ENCODE data around the gene ZSCAN18. TPM values are rescaled to one million over a fixed set of nuclear protein-coding genes. Genes with fewer than 3 reads are reported as not detected.
"Not testable (repeated sequence)": the region's sequence is repeated elsewhere in the genome, so short reads cannot be mapped to it uniquely, and the experiment has no call there.

Gene ZSCAN18, protein sequence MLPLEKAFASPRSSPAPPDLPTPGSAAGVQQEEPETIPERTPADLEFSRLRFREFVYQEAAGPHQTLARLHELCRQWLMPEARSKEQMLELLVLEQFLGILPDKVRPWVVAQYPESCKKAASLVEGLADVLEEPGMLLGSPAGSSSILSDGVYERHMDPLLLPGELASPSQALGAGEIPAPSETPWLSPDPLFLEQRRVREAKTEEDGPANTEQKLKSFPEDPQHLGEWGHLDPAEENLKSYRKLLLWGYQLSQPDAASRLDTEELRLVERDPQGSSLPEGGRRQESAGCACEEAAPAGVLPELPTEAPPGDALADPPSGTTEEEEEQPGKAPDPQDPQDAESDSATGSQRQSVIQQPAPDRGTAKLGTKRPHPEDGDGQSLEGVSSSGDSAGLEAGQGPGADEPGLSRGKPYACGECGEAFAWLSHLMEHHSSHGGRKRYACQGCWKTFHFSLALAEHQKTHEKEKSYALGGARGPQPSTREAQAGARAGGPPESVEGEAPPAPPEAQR
- 100 to 1,000 TPM in 1 of 10 donors, 10 to 100 TPM in 9; 59.3 to 101 (median 73.2) TPM for total RNA-seq
- 10 to 100 TPM; 56.4 to 67.9 TPM for polyA plus RNA-seq
- long read RNA-seq, donor 1, full-length matches to known transcripts: 43 of 90 reads
- long read RNA-seq, donor 1, partial matches to known transcripts: 12 of 90 reads
- long read RNA-seq, donor 1, other reads (novel, unspliced or antisense): 35 of 90 reads
- long read RNA-seq, donor 2, full-length matches to known transcripts: 51 of 120 reads
- long read RNA-seq, donor 2, partial matches to known transcripts: 34 of 120 reads
- long read RNA-seq, donor 2, other reads (novel, unspliced or antisense): 35 of 120 reads
- long read RNA-seq, donor 3, partial matches to known transcripts: 2 of 9 reads
- long read RNA-seq, donor 3, other reads (novel, unspliced or antisense): 4 of 9 reads

DNA sequence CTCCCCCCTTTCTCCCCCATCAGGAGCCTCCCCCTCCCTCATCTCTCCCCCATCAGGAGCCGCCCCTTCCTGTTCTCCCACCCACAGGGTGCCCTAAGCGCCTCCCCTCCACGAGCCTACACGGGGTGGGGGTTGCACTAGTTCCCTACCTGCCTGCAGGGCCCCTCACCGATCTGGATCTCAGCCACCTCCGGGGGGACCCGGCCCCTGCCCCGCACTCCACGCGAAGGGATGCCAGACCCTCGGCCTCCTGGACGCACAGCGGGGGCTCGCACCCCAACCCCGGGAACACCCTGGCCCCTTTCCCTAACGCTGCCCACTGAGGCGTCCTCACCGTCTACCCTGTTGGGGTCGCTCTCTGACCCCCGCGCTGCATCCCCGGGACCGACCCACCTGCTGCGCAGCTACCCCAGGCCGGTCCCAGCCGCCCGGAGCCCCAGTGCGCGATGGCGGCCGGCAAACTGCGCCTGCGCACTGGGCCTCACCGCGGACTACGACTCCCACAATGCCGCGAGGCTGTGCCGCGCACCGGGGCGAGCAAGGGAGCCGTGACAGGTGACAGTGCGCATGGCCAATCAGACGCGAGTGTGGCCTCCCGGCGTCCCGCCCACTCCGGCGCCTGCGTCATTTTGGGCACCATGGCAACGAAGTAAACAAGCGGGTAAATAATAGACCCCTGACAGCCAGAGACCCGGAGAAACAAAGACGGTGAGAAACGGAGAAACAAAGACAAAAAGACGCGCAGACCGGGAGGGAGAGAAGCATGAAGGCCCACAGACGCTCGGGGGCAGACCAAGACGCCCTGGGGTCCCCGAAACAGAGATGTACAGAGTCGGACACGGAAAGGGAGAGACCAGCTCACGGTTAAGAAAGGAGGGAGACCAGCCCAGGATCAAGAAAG is at the start of gene ZSCAN18:
ZSCAN18 (minus strand) TSS at position 451 of the 901 bp plus-strand sequence. CDS start 7,964 bp downstream, outside the sequence.
- Histone ChIP-seq H3K4me3 (peak within 1 kb of the TSS; percentile 68 to 100 (median 88)), H3K27me3 (no peaks in the 10 kb centered on the region), H3K4me1 (peaks cover 0 to 22% (median 11%) of the 10 kb centered on the region in 9 donors), H3K9me3 (peaks cover 0 to 82% (median 2%) of the 10 kb centered on the region in 11 donors), H3K36me3 (peaks cover 0 to 10% (median 0%) of the 10 kb centered on the region in 9 donors), H3K27ac (peak within 1 kb of the TSS; percentile 72 to 99 (median 92))
- peak; percentile 98 to 99 for DNase-seq
- peak; percentile 99 to 100 (median 100) for ATAC-seq
- intact Hi-C loops (cut with DNase I): loop anchor here in 6 of 10 donors (2.0 to 5.0 kb wide), 5 partner anchors 36 to 96 kb away; partner anchors contain the start of genes ZNF135 (in 5 of the 6), ZNF329 (in 1 of the 6) and ZNF606 (in 1 of the 6)
- WGBS, 2 donors: 0 to 1% methylated on average over 66 to 67 of the region's 67 CpGs
- TF ChIP-seq, protein P1, sequence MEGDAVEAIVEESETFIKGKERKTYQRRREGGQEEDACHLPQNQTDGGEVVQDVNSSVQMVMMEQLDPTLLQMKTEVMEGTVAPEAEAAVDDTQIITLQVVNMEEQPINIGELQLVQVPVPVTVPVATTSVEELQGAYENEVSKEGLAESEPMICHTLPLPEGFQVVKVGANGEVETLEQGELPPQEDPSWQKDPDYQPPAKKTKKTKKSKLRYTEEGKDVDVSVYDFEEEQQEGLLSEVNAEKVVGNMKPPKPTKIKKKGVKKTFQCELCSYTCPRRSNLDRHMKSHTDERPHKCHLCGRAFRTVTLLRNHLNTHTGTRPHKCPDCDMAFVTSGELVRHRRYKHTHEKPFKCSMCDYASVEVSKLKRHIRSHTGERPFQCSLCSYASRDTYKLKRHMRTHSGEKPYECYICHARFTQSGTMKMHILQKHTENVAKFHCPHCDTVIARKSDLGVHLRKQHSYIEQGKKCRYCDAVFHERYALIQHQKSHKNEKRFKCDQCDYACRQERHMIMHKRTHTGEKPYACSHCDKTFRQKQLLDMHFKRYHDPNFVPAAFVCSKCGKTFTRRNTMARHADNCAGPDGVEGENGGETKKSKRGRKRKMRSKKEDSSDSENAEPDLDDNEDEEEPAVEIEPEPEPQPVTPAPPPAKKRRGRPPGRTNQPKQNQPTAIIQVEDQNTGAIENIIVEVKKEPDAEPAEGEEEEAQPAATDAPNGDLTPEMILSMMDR (IDR thresholded peaks at IDR 0.05): no peak

DNA sequence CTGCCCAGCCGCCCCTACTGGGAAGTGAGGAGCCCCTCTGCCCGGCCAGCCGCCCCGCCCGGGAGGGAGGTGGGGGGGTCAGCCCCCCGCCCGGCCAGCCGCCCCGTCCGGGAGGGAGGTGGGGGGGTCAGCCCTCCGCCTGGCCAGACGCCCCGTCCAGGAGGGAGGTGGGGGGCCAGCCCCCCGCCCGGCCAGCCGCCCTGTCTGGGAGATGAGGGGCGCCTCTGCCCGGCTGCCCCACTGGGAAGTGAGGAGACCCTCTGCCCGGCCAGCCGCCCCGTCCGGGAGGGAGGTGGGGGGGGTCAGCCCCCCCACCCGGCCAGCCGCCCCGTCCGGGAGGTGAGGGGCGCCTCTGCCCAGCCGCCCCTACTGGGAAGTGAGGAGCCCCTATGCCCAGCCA is 49.4 kb upstream of the ZSCAN18 start:
- H3K27ac ChIP-seq; H3K4me3 ChIP-seq; intact Hi-C loops (cut with DNase I); ATAC-seq; H3K27me3 ChIP-seq; DNase-seq: not testable (repeated sequence)
- Histone ChIP-seq H3K9me3 (peaks cover 0 to 68% (median 36%) of the 10 kb centered on the region in 11 donors), H3K4me1 (peaks cover 2 to 29% (median 14%) of the 10 kb centered on the region in 9 donors), H3K36me3 (peaks cover 0 to 43% (median 9%) of the 10 kb centered on the region in 9 donors)
- 88 to 98% methylated on average over 19 to 20 of the region's 28 CpGs for WGBS, 2 donors

DNA sequence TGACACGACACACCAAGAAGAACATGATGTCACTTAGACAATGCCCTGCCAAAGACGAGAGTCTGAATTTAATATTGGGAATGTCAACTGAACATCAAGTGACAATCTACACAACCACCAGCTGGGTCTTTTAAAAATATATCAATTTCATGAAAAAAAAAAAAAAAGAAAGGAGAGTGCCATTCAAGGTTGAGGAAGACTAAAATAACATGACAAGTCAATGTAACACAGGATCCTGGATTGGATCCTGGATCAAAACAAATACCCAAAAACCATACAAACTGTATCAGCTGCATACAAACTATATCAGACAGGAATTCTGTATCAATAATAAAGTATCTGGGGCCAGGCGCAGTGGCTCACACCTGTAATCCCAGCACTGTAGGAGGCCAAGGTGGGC is 47.8 kb upstream of the ZSCAN18 start:
- 99% methylated on average over 3 of the region's 3 CpGs for WGBS, 2 donors
- intact Hi-C loops (cut with DNase I): no loop called here
- Histone ChIP-seq H3K4me3 (no peak overlapping the region), H3K27me3 (no peaks in the 10 kb centered on the region), H3K4me1 (peaks cover under 1 to 14% (median 10%) of the 10 kb centered on the region in 9 donors), H3K9me3 (peaks cover 0 to 74% (median 52%) of the 10 kb centered on the region in 11 donors), H3K27ac (no peak overlapping the region), H3K36me3 (peaks cover 7 to 59% (median 25%) of the 10 kb centered on the region in 9 donors)
- no peak for ATAC-seq
- no peak for DNase-seq
- TF ChIP-seq, protein P1 (IDR thresholded peaks at IDR 0.05): no peak

DNA sequence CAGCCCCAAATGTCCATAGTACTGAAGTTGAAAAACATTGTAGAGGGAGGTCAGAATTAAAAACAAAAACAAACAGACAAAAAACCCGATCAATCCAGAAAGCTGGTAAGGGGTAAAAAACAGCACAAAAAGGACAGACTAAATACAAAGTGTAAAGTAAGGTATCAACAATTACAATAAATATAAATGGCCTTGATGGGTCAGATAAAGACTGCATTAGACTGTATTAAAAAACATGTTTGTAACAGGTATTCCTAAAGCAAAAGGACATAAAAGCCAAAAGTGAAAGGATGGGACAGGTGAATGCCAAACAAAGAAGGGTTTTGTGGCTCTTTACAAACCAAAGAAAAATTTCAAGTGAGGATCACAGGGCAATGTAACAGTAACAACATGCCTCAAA is 36.2 kb upstream of the ZSCAN18 start:
- WGBS, 2 donors: 91 to 97% methylated on average over 1 of the region's 1 CpG
- Histone ChIP-seq H3K4me1 (no peaks in the 10 kb centered on the region), H3K36me3 (peaks cover 5 to 100% (median 97%) of the 10 kb centered on the region in 9 donors), H3K9me3 (peaks cover 3 to 100% (median 100%) of the 10 kb centered on the region in 11 donors), H3K27me3 (no peaks in the 10 kb centered on the region), H3K4me3 (no peak overlapping the region), H3K27ac (no peak overlapping the region)
- intact Hi-C loops (cut with DNase I): no loop called here
- ATAC-seq (no peak), DNase-seq (no peak)
- TF ChIP-seq, protein P1 (IDR thresholded peaks at IDR 0.05): no peak

Measured in heart right ventricle (tissue), 16 donors.